SW 1271 (cell line): ENCODE results near the gene DCHS1.

Experiments
- DNase-seq, 2 experiments: peaks; one replicate each; lab custom pipeline; 2025; lab: John Stamatoyannopoulos, UW

Gene DCHS1

GRCh38 chr11:6611092-6611962, 44.3 kb downstream of the DCHS1 start:
- peak in 1 of 2 experiments; percentile 37 for DNase-seq

GRCh38 chr11:6610591-6610990, 45.0 kb downstream of the DCHS1 start:
- no peak for DNase-seq

GRCh38 chr11:6609502-6610015, 46.0 kb downstream of the DCHS1 start:
- DNase-seq, result no peak

GRCh38 chr11:6608726-6609501, 46.7 kb downstream of the DCHS1 start:
- no peak for DNase-seq

- no peak for DNase-seq
These were observed 47.6 kb downstream of the DCHS1 start for GRCh38 chr11:6608011-6608410.

GRCh38 chr11:6607190-6607795, 48.3 kb downstream of the DCHS1 start:
- DNase-seq, result no peak

GRCh38 chr11:6606471-6607189, 49.0 kb downstream of the DCHS1 start:
- peak; percentile 83 to 93 for DNase-seq

- no peak for DNase-seq
These were observed 50.8 kb downstream of the DCHS1 start for GRCh38 chr11:6604790-6605189.

GRCh38 chr11:6604081-6604626, 51.5 kb downstream of the DCHS1 start:
- DNase-seq, result peak in 1 of 2 experiments; percentile 49

- peak; percentile 74 to 85 for DNase-seq
These were observed 52.1 kb downstream of the DCHS1 start, which contains the start of the genes ILK and RRP8 for GRCh38 chr11:6603287-6604080. ILK (plus strand) TSS chr11:6603774; CDS start chr11:6604272, 498 bp downstream. RRP8 (minus strand) TSS chr11:6603616; CDS start chr11:6603502, 114 bp downstream.

- DNase-seq, result no peak
These were observed 53.3 kb downstream of the DCHS1 start for GRCh38 chr11:6602096-6602940.

GRCh38 chr11:6601041-6601461, 54.6 kb downstream of the DCHS1 start:
- no peak for DNase-seq

- DNase-seq, result no peak
These were observed 55.7 kb downstream of the DCHS1 start for GRCh38 chr11:6599881-6600390.

- DNase-seq, result no peak
These were observed 56.2 kb downstream of the DCHS1 start for GRCh38 chr11:6599449-6599848.

- DNase-seq, result no peak
These were observed 57.1 kb downstream of the DCHS1 start for GRCh38 chr11:6598555-6598954.

GRCh38 chr11:6596239-6596877, 59.3 kb downstream of the DCHS1 start:
- no peak for DNase-seq

- DNase-seq, result no peak
These were observed 61.4 kb downstream of the DCHS1 start for GRCh38 chr11:6594142-6594768.

GRCh38 chr11:6588018-6588417, 67.6 kb downstream of the DCHS1 start:
- DNase-seq, result no peak
